ENCODE results near the gene DMRTA2.

- no peak for TF ChIP-seq POLR2AphosphoS5 (IDR thresholded peaks at IDR 0.05; ENCODE audit: borderline replicate concordance, low read depth, low read length)
- no peak for TF ChIP-seq EZH2 (IDR thresholded peaks at IDR 0.05)
- TF ChIP-seq FOXP2 (optimal IDR thresholded peaks at IDR 0.05; ENCODE audit: control extremely low read depth, extremely low read length, insufficient read depth), result no peak
Measured at GRCh38 chr1:50405814-50406213, 17.4 kb downstream of the DMRTA2 start.

Measured in SK-N-MC (cell line).